Liver (tissue), 9 donors: ENCODE results near the gene RESF1. TPM values are rescaled to one million over a fixed set of nuclear protein-coding genes. Genes with fewer than 3 reads are reported as not detected.

Source experiments
- DNase-seq: peaks from one replicate; pipeline ENCODE4 v3.0.0-alpha.2; 2017; ENCODE audit warnings: low spot score
- H3K27ac ChIP-seq, 2 donors: one replicate each; pipeline ENCODE4 v1.7.0; 2013; ENCODE audit warnings: inconsistent platforms in 2 of 2, low read length in 2 of 2, control low read depth in 1 of 2, low read depth in 1 of 2, mild to moderate bottlenecking in 1 of 2
- H3K27me3 ChIP-seq, 4 donors: one replicate each; pipeline versions ENCODE4 v1.6.1 to v1.7.0; 2013; ENCODE audit warnings: low read length in 3 of 4, inconsistent platforms in 1 of 4, mild to moderate bottlenecking in 1 of 4, moderate library complexity in 1 of 4; ENCODE audit not compliant: control insufficient read depth in 4 of 4, insufficient read depth in 4 of 4
- H3K36me3 ChIP-seq, 4 donors: one replicate each; pipeline versions ENCODE4 v1.6.1 to v1.7.0; 2013; ENCODE audit warnings: low read length in 3 of 4, mild to moderate bottlenecking in 3 of 4, low read depth in 1 of 4, moderate library complexity in 1 of 4; ENCODE audit not compliant: control insufficient read depth in 4 of 4, insufficient read depth in 3 of 4
- H3K4me1 ChIP-seq, 4 donors: one replicate each; pipeline versions ENCODE4 v1.6.1 to v1.7.0; 2013; ENCODE audit warnings: low read length in 3 of 4, mild to moderate bottlenecking in 3 of 4, moderate library complexity in 1 of 4; ENCODE audit not compliant: control insufficient read depth in 4 of 4, insufficient read depth in 4 of 4
- H3K4me3 ChIP-seq, 3 donors: one replicate each; pipeline versions ENCODE4 v1.6.1 to v1.7.0; 2013; ENCODE audit warnings: low read length in 3 of 3, control low read depth in 1 of 3, low read depth in 1 of 3, mild to moderate bottlenecking in 1 of 3
- H3K9ac ChIP-seq, 2 donors: one replicate each; pipeline ENCODE4 v1.7.0; 2013; ENCODE audit warnings: low read length in 2 of 2, mild to moderate bottlenecking in 2 of 2, moderate library complexity in 2 of 2, control low read depth in 1 of 2, low read depth in 1 of 2
- H3K9me3 ChIP-seq, 4 donors: one replicate each; pipeline versions ENCODE4 v1.6.1 to v1.7.0; 2013; ENCODE audit warnings: low read length in 3 of 4; ENCODE audit not compliant: control insufficient read depth in 4 of 4
- ATF3 ChIP-seq: IDR thresholded peaks from 2 replicates; pipeline ENCODE4 v1.6.1; 2016; ENCODE audit warnings: antibody characterized with exemption
- EGR1 ChIP-seq, 2 donors: IDR thresholded peaks; 2 replicates each; pipeline ENCODE4 v1.6.1; 2016 to 2018; ENCODE audit warnings: antibody characterized with exemption in 2 of 2, low read depth in 2 of 2
- FOXA1 ChIP-seq: IDR thresholded peaks from 2 replicates; pipeline ENCODE4 v1.6.1; 2016; ENCODE audit warnings: antibody characterized with exemption
- FOXA2 ChIP-seq: IDR thresholded peaks from 2 replicates; pipeline ENCODE4 v1.6.1; 2016; ENCODE audit warnings: antibody characterized with exemption
- GABPA ChIP-seq, 2 donors: IDR thresholded peaks in 1 of 2; conservative IDR thresholded peaks in 1 of 2; 2 replicates each; pipeline ENCODE4 v1.6.1; 2016; ENCODE audit warnings: antibody characterized with exemption in 2 of 2, mild to moderate bottlenecking in 1 of 2, moderate library complexity in 1 of 2
- HNF4A ChIP-seq, 2 donors: conservative IDR thresholded peaks; 2 replicates each; pipeline ENCODE4 v1.6.1; 2016; ENCODE audit warnings: antibody characterized with exemption in 2 of 2, mild to moderate bottlenecking in 2 of 2
- HNF4G ChIP-seq: IDR thresholded peaks from 2 replicates; pipeline ENCODE4 v1.6.1; 2016; ENCODE audit warnings: antibody characterized with exemption
- JUND ChIP-seq, 2 donors: IDR thresholded peaks; 2 replicates each; pipeline ENCODE4 v1.6.1; 2016; ENCODE audit warnings: antibody characterized with exemption in 2 of 2
- MAX ChIP-seq: IDR thresholded peaks from 2 replicates; pipeline ENCODE4 v1.6.1; 2016; ENCODE audit warnings: antibody characterized with exemption
- NR2F2 ChIP-seq: IDR thresholded peaks from 2 replicates; pipeline ENCODE4 v1.6.1; 2016; ENCODE audit warnings: antibody characterized with exemption
- RAD21 ChIP-seq, 2 donors: IDR thresholded peaks; 2 replicates each; pipeline ENCODE4 v1.6.1; 2016; ENCODE audit warnings: antibody characterized with exemption in 2 of 2, mild to moderate bottlenecking in 2 of 2
- REST ChIP-seq: IDR thresholded peaks from 2 replicates; pipeline ENCODE4 v1.6.1; 2016; ENCODE audit warnings: antibody characterized with exemption, mild to moderate bottlenecking
- RXRA ChIP-seq, 2 donors: IDR thresholded peaks; 2 replicates each; pipeline ENCODE4 v1.6.1; 2017 to 2018; ENCODE audit warnings: antibody characterized with exemption in 2 of 2, mild to moderate bottlenecking in 1 of 2
- TAF1 ChIP-seq: conservative IDR thresholded peaks from 2 replicates; pipeline ENCODE4 v1.6.1; 2016; ENCODE audit warnings: antibody characterized with exemption, mild to moderate bottlenecking
- ZBTB33 ChIP-seq: IDR thresholded peaks from 2 replicates; pipeline ENCODE4 v1.6.1; 2016; ENCODE audit warnings: antibody characterized with exemption
- WGBS: extraction: QIAGEN DNeasy Blood & Tissue Kit; methylation state at CpG from one replicate; pipeline ENCODE4 v1.1.7; 2013; 5-methylcytosine and 5-hydroxymethylcytosine counted together
- polyA plus RNA-seq, 2 donors: library from polyadenylated mRNA; stranded (reverse) in 1 of 2; unstranded in 1 of 2; fragments of 200-250 nt in 1 of 2; fragments of >200 nt in 1 of 2; fragmentation: Nextera tagmentation in 1 of 2; extraction: Ambion mirVana in 1 of 2; gene quantifications; one replicate each; pipeline versions ENCODE4 v1.2.1 to v1.2.3, GENCODE V29; 2013 to 2015
- total RNA-seq, 2 donors: library from RNA; depleted of rRNA; stranded (reverse); fragments of >200 nt; gene quantifications; one replicate each; pipeline ENCODE4 v1.2.3, GENCODE V29; 2014
- donor health status: healthy.
- donor health status: healthy.
- donor health status: healthy.
- donor health status: healthy.
- donor health status: healthy.

The RESF1 gene
- total and polyA plus RNA-seq, 4 donors, result 19.5 to 69.7 (median 37.2) TPM

- 91% methylated on average over 4 of the region's 4 CpGs for WGBS
- H3K27me3 ChIP-seq, result no peaks in the 10 kb centered on the region
- H3K36me3 ChIP-seq, result peaks cover 0 to under 1% (median 0%) of the 10 kb centered on the region in 4 donors
- no peak overlapping the region for H3K4me3 ChIP-seq
- H3K9me3 ChIP-seq, result peaks cover 0 to 6% (median 2%) of the 10 kb centered on the region in 4 donors
- no peak overlapping the region for H3K27ac ChIP-seq
- H3K4me1 ChIP-seq, result peaks cover 0 to 5% (median 0%) of the 10 kb centered on the region in 4 donors
- H3K9ac ChIP-seq, result no peak overlapping the region
- DNase-seq, result no peak
- no peak for TF ChIP-seq MAX
- TF ChIP-seq REST, result no peak
- no peak for TF ChIP-seq HNF4A (conservative IDR thresholded peaks at IDR 0.05)
- no peak for TF ChIP-seq RXRA (IDR thresholded peaks at IDR 0.05)
- no peak for TF ChIP-seq ATF3
- no peak for TF ChIP-seq FOXA1
- no peak for TF ChIP-seq TAF1
- no peak for TF ChIP-seq JUND (IDR thresholded peaks at IDR 0.05)
- TF ChIP-seq EGR1 (IDR thresholded peaks at IDR 0.05; ENCODE audit: low read depth in 2 of 2), result no peak
- no peak for TF ChIP-seq GABPA (IDR thresholded peaks at IDR 0.05 in 1 of 2, conservative IDR thresholded peaks at IDR 0.05 in 1 of 2)
- no peak for TF ChIP-seq FOXA2
- TF ChIP-seq HNF4G, result no peak
Observed at GRCh38 chr12:31950088-31950487, 9.1 kb upstream of the RESF1 start.

- H3K4me3 ChIP-seq, result no peak overlapping the region
- no peak overlapping the region for H3K27ac ChIP-seq
- peaks cover 0 to 6% (median 2%) of the 10 kb centered on the region in 4 donors for H3K9me3 ChIP-seq
- TF ChIP-seq EGR1 (IDR thresholded peaks at IDR 0.05; ENCODE audit: low read depth in 2 of 2), result no peak
- no peak for TF ChIP-seq RAD21 (IDR thresholded peaks at IDR 0.05)
- no peak for TF ChIP-seq NR2F2
- TF ChIP-seq GABPA (IDR thresholded peaks at IDR 0.05 in 1 of 2, conservative IDR thresholded peaks at IDR 0.05 in 1 of 2), result no peak
- TF ChIP-seq MAX, result no peak
- no peak for TF ChIP-seq HNF4G
- TF ChIP-seq ATF3, result no peak
- no peak for TF ChIP-seq FOXA1
- no peak for TF ChIP-seq TAF1
- TF ChIP-seq ZBTB33, result no peak
- TF ChIP-seq HNF4A (conservative IDR thresholded peaks at IDR 0.05), result no peak
- H3K27me3 ChIP-seq, result no peaks in the 10 kb centered on the region
- DNase-seq, result no peak
- peaks cover 0 to 5% (median 0%) of the 10 kb centered on the region in 4 donors for H3K4me1 ChIP-seq
- no peaks in the 10 kb centered on the region for H3K36me3 ChIP-seq
- H3K9ac ChIP-seq, result no peak overlapping the region
Observed at GRCh38 chr12:31950492-31950891, 8.7 kb upstream of the RESF1 start.
